Natural killer cell (primary cell): ENCODE results near the gene ZMIZ1. TPM values are rescaled to one million over a fixed set of nuclear protein-coding genes. Genes with fewer than 3 reads are reported as not detected.
A peak's percentile ranks its signal among the peaks of the same experiment; 100 is the strongest.

Experiments
- ATAC-seq, 3 donors: fragments of 150-1000 bp in 2 of 3; fragments of 200-7000 bp in 1 of 3; cut with Tn5 transposase; 1 replicate in 1 of 3; 2 replicates in 2 of 3; pipeline ENCODE4 v1.10.0; 2021; ENCODE audit warnings: mild to moderate bottlenecking in 2 of 3, moderate library complexity in 2 of 3
- DNase-seq, 2 donors: peaks; one replicate each; pipeline versions ENCODE4 v3.0.0 to v3.0.0-alpha.2; 2013 to 2021; ENCODE audit warnings: mixed read lengths in 1 of 2
- H3K27ac ChIP-seq: one replicate; pipeline ENCODE4 v1.5.1; 2013; ENCODE audit warnings: mild to moderate bottlenecking, low read length
- H3K27me3 ChIP-seq: one replicate; pipeline ENCODE4 v1.6.1; 2013; ENCODE audit warnings: low read length; ENCODE audit not compliant: control insufficient read depth, insufficient read depth
- H3K36me3 ChIP-seq: one replicate; pipeline ENCODE4 v1.6.1; 2013; ENCODE audit warnings: low read length; ENCODE audit not compliant: control insufficient read depth, insufficient read depth
- H3K4me1 ChIP-seq: one replicate; pipeline ENCODE4 v1.6.1; 2013; ENCODE audit warnings: low read length; ENCODE audit not compliant: control insufficient read depth, insufficient read depth
- H3K4me3 ChIP-seq: one replicate; pipeline ENCODE4 v1.5.1; 2013; ENCODE audit warnings: low read length
- H3K9me3 ChIP-seq: one replicate; pipeline ENCODE4 v1.6.1; 2013; ENCODE audit warnings: low read length; ENCODE audit not compliant: control insufficient read depth, insufficient read depth
- H3K27ac Mint-ChIP-seq, 2 donors: one replicate each; pipeline ENCODE4 v1.8.0; 2022; ENCODE audit warnings: mild to moderate bottlenecking in 2 of 2, mixed read lengths in 2 of 2, moderate library complexity in 1 of 2
- H3K27me3 Mint-ChIP-seq, 2 donors: one replicate each; pipeline ENCODE4 v1.8.0; 2022; ENCODE audit warnings: low read depth in 2 of 2, mixed read lengths in 2 of 2
- H3K36me3 Mint-ChIP-seq: one replicate; pipeline ENCODE4 v1.8.0; 2022; ENCODE audit warnings: mixed read lengths
- H3K4me1 Mint-ChIP-seq, 2 donors: one replicate each; pipeline ENCODE4 v1.8.0; 2022; ENCODE audit warnings: mixed read lengths in 2 of 2
- H3K4me3 Mint-ChIP-seq: one replicate; pipeline ENCODE4 v1.8.0; 2022; ENCODE audit warnings: mild to moderate bottlenecking, moderate library complexity, mixed read lengths
- H3K9me3 Mint-ChIP-seq, 2 donors: one replicate each; pipeline ENCODE4 v1.8.0; 2022; ENCODE audit warnings: mixed read lengths in 2 of 2
- WGBS: methylation state at CpG from one replicate; pipeline ENCODE4 v1.1.7; 2013; ENCODE audit warnings: missing lambda C conversion rate; ENCODE audit not compliant: insufficient coverage; 5-methylcytosine and 5-hydroxymethylcytosine counted together
- intact Hi-C: fragments of 100-400 bp; cut with micrococcal nuclease; formaldehyde crosslinking; loops from one replicate; pipeline ENCODE4 v1.14.2; 2022
- total RNA-seq, 4 donors: library from RNA; stranded (reverse); fragments of 120-200 nt in 1 of 4; gene quantifications; one replicate each; pipeline versions ENCODE4 v1.2.3 to v1.2.4, GENCODE V29; 2013 to 2022
- TF ChIP-seq, protein P1 (sequence below): fragments of 200-600 bp; IDR thresholded peaks from one replicate; pipeline ENCODE4 v1.8.0; 2022; ENCODE audit warnings: antibody characterized with exemption

ZMIZ1 gene
- total RNA-seq, 3 donors from 2014 or later (not counting 1 experiment from before 2014, with no cell fraction given) = 36.5 to 51.5 (median 37.9) TPM

- peaks cover 55% of the 10 kb centered on the region for H3K4me1 ChIP-seq
- peaks cover 17% of the 10 kb centered on the region for H3K36me3 ChIP-seq
- 25% methylated on average over 13 of the region's 13 CpGs for WGBS
- intact Hi-C loops = loop anchor here (2.0 kb wide), 1 partner anchor 30 kb away; no protein-coding TSS in a partner anchor
- H3K27ac Mint-ChIP-seq = peak overlapping the region; percentile 79 to 80
- peaks cover 55 to 68% of the 10 kb centered on the region in 2 donors for H3K4me1 Mint-ChIP-seq
- no peak overlapping the region for H3K27ac ChIP-seq
- DNase-seq = peak in 1 of 2 donors; percentile 48
- H3K9me3 Mint-ChIP-seq = no peaks in the 10 kb centered on the region
- ATAC-seq = peak in 2 of 3 donors; percentile 1 to 10
- H3K9me3 ChIP-seq = no peaks in the 10 kb centered on the region
- no peaks in the 10 kb centered on the region for H3K27me3 ChIP-seq
- TF ChIP-seq, protein P1, sequence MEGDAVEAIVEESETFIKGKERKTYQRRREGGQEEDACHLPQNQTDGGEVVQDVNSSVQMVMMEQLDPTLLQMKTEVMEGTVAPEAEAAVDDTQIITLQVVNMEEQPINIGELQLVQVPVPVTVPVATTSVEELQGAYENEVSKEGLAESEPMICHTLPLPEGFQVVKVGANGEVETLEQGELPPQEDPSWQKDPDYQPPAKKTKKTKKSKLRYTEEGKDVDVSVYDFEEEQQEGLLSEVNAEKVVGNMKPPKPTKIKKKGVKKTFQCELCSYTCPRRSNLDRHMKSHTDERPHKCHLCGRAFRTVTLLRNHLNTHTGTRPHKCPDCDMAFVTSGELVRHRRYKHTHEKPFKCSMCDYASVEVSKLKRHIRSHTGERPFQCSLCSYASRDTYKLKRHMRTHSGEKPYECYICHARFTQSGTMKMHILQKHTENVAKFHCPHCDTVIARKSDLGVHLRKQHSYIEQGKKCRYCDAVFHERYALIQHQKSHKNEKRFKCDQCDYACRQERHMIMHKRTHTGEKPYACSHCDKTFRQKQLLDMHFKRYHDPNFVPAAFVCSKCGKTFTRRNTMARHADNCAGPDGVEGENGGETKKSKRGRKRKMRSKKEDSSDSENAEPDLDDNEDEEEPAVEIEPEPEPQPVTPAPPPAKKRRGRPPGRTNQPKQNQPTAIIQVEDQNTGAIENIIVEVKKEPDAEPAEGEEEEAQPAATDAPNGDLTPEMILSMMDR = no peak
- H3K4me3 Mint-ChIP-seq = peak overlapping the region; percentile 80
- no peaks in the 10 kb centered on the region for H3K36me3 Mint-ChIP-seq
- no peak overlapping the region for H3K4me3 ChIP-seq
- no peaks in the 10 kb centered on the region for H3K27me3 Mint-ChIP-seq
Measured at GRCh38 chr10:79316671-79317431, 248.1 kb downstream of the ZMIZ1 start.

DNA sequence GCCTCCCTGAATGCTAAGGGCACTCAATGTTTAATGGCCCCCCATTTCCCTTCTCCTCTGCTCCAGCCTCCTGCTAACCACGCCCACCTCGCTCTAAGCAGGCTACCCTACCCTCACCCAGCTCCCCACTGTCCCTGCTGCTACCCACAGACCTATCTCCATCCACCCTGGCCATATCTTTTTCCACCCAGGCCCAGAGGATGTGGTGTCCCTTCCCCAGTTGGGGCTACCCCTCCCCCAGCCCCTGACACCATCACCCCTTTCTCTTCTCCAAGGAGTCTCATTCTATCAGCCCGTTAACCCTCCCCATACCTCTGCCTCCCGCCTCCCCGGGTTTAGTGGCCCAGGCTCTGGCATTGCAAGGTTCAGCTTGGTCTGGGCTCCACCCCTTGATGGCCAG lies 249.6 kb downstream of the ZMIZ1 start:
- Mint-ChIP-seq H3K4me3 (peak overlapping the region; percentile 80), H3K9me3 (no peaks in the 10 kb centered on the region), H3K27me3 (no peaks in the 10 kb centered on the region), H3K4me1 (peaks cover 67 to 75% of the 10 kb centered on the region in 2 donors), H3K36me3 (no peaks in the 10 kb centered on the region), H3K27ac (peak overlapping the region; percentile 79 to 80)
- WGBS = 71% methylated on average over 5 of the region's 5 CpGs
- H3K4me3 ChIP-seq = no peak overlapping the region
- ATAC-seq (no peak), DNase-seq (no peak)
- H3K27ac ChIP-seq = no peak overlapping the region
- H3K27me3 ChIP-seq = no peaks in the 10 kb centered on the region
- TF ChIP-seq, protein P1 = no peak
- intact Hi-C loops = no loop called here
- H3K4me1 ChIP-seq = peaks cover 71% of the 10 kb centered on the region
- no peaks in the 10 kb centered on the region for H3K9me3 ChIP-seq
- peaks cover 4% of the 10 kb centered on the region for H3K36me3 ChIP-seq

DNA sequence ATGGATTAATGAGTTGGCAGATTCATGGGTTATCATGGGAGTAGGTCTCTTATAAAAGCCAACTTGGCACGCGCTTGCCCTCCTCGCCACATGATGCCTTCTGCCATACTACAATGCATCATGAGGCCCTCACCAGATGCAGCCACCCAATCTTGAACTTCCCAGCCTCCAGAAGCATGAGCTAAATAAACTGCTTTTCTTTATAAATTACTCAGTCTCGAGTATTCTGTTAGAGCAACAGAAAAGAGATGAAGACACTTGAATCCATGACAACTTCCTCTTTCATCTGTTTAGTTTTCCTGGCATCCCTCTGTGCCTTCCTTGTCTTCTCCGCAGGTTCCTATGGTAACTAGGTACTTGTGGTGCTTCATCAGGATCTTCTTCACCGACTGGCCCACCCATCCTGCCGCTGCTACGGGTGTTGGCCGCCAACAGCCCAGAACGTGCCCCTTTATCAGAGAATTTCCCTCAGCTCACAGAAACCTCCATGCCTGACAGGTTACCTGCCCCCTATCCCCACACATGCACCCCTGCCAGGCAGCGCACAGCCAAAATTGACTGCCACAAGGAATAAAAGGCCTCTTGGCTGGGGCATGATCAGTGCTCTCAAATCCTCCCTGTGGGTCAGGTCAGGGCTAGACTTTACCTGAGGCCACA lies 250.5 kb downstream of the ZMIZ1 start:
- Histone ChIP-seq H3K36me3 (no peaks in the 10 kb centered on the region), H3K27me3 (no peaks in the 10 kb centered on the region), H3K9me3 (no peaks in the 10 kb centered on the region), H3K27ac (no peak overlapping the region), H3K4me1 (peaks cover 79% of the 10 kb centered on the region), H3K4me3 (no peak overlapping the region)
- 89% methylated on average over 11 of the region's 11 CpGs for WGBS
- TF ChIP-seq, protein P1 = no peak
- no peaks in the 10 kb centered on the region for H3K9me3 Mint-ChIP-seq
- peak overlapping the region; percentile 80 for H3K4me3 Mint-ChIP-seq
- intact Hi-C loops = no loop called here
- H3K27ac Mint-ChIP-seq = peak overlapping the region; percentile 79 to 80
- H3K4me1 Mint-ChIP-seq = peaks cover 72 to 78% of the 10 kb centered on the region in 2 donors
- ATAC-seq (no peak), DNase-seq (no peak)
- H3K36me3 Mint-ChIP-seq = no peaks in the 10 kb centered on the region
- H3K27me3 Mint-ChIP-seq = no peaks in the 10 kb centered on the region
